Sigmoid colon (tissue), 7 donors: ENCODE measurements around the gene PPIA. TPM values are rescaled to one million over a fixed set of nuclear protein-coding genes. Genes with fewer than 3 reads are reported as not detected.

Experiments used
- DNase-seq: peaks from one replicate; pipeline ENCODE4 v3.0.0-alpha.2; 2019
- H3K27ac ChIP-seq, 4 donors: fragments of 200-600 bp; sonication (generic); one replicate each; pipeline ENCODE4 v1.5.1; 2016 to 2019; ENCODE audit warnings: mild to moderate bottlenecking in 1 of 4
- H3K27me3 ChIP-seq, 3 donors: fragments of 200-600 bp; sonication (generic); one replicate each; pipeline ENCODE4 v1.5.1; 2019; ENCODE audit warnings: mild to moderate bottlenecking in 1 of 3
- H3K36me3 ChIP-seq, 4 donors: fragments of 200-600 bp; sonication (generic); one replicate each; pipeline ENCODE4 v1.5.1; 2016 to 2019
- H3K4me1 ChIP-seq, 4 donors: fragments of 200-600 bp; sonication (generic); one replicate each; pipeline ENCODE4 v1.5.1; 2017 to 2019
- H3K4me3 ChIP-seq, 4 donors: fragments of 200-600 bp; sonication (generic); one replicate each; pipeline ENCODE4 v1.5.1; 2017 to 2019; ENCODE audit warnings: mild to moderate bottlenecking in 2 of 4, moderate library complexity in 1 of 4
- H3K9me3 ChIP-seq, 4 donors: fragments of 200-600 bp in 3 of 4; sonication (generic) in 3 of 4; one replicate each; pipeline versions ENCODE4 v1.5.1 to v1.6.1; 2013 to 2019
- CTCF ChIP-seq, 4 experiments: fragments of 450-650 bp in 3 of 4; fragments of 200-600 bp in 1 of 4; IDR thresholded peaks; one replicate each; pipeline ENCODE4 v1.5.1; 2016 to 2019; ENCODE audit warnings: antibody characterized with exemption in 4 of 4, mild to moderate bottlenecking in 3 of 4, moderate library complexity in 2 of 4
- EP300 ChIP-seq, 4 donors: sonication (generic); formaldehyde crosslinking; IDR thresholded peaks; one replicate each; pipeline ENCODE4 v1.6.1; 2017; ENCODE audit warnings: antibody characterized with exemption in 4 of 4
- POLR2A ChIP-seq, 2 donors: fragments of 450-650 bp; IDR thresholded peaks; one replicate each; pipeline ENCODE4 v1.6.1; 2016; ENCODE audit warnings: antibody characterized with exemption in 2 of 2, mild to moderate bottlenecking in 2 of 2, moderate library complexity in 2 of 2
- POLR2AphosphoS5 ChIP-seq, 4 donors: sonication (generic); formaldehyde crosslinking; IDR thresholded peaks; one replicate each; pipeline ENCODE4 v1.6.1; 2017; ENCODE audit warnings: antibody characterized with exemption in 4 of 4
- WGBS, 2 donors: extraction: QIAGEN DNeasy Blood & Tissue Kit; methylation state at CpG; one replicate each; pipeline ENCODE4 v1.1.7; 2013; 5-methylcytosine and 5-hydroxymethylcytosine counted together
- intact Hi-C: fragments of 100-400 bp; cut with DNase I; formaldehyde crosslinking; loops from one replicate; pipeline ENCODE4 v1.15.1; 2023
- polyA plus RNA-seq, 3 donors: library from polyadenylated mRNA; stranded (reverse); fragments of 200-250 nt; gene quantifications; one replicate each; pipeline ENCODE4 v1.2.3, GENCODE V29; 2013
- total RNA-seq, 4 donors: library from RNA; depleted of rRNA; stranded (reverse); fragments of >200 nt; gene quantifications; one replicate each; pipeline ENCODE4 v1.1.0, GENCODE V29; 2016
- donor health status: healthy with polysubstance abuse.
- donor health status: Bipolar disorder and iron deficiency.
- donor health status: healthy.

PPIA gene
- total RNA-seq, result 1,000 to 10,000 TPM; 1,033 to 1,396 (median 1,180) TPM
- 1,000 to 10,000 TPM; 3,100 to 3,915 (median 3,764) TPM for polyA plus RNA-seq

- Histone ChIP-seq H3K36me3 (peaks cover 18 to 29% (median 22%) of the 10 kb centered on the region in 4 donors), H3K4me1 (peaks cover 0 to 35% (median 26%) of the 10 kb centered on the region in 4 donors), H3K9me3 (no peaks in the 10 kb centered on the region), H3K4me3 (peak within 1 kb of the TSS; percentile 76 to 97 (median 95)), H3K27me3 (no peaks in the 10 kb centered on the region), H3K27ac (peak within 1 kb of the TSS; percentile 99 to 100 (median 100))
- DNase-seq, result peak; percentile 99
- TF ChIP-seq CTCF (IDR thresholded peaks at IDR 0.05) (no peak), POLR2AphosphoS5 (IDR thresholded peaks at IDR 0.05) (peak; percentile 90 to 92 (median 91)), EP300 (IDR thresholded peaks at IDR 0.05) (no peak), POLR2A (IDR thresholded peaks at IDR 0.05) (peak; percentile 65 to 90)
- intact Hi-C loops, result loop anchor here (1.0 to 5.0 kb wide), 5 partner anchors 48 to 214 kb away; partner anchors contain the start of genes OGDH, PURB, TMED4 and ZMIZ2
- 0 to 1% methylated on average over 99 of the region's 99 CpGs for WGBS, 2 donors
Observed at GRCh38 chr7:44796504-44797328, at the start of gene PPIA. TSS of gene PPIA (plus strand) at chr7:44796681. CDS start at chr7:44796725, 44 bp downstream.

GRCh38 chr7:44748045-44748947 lies 48.2 kb upstream of the PPIA start, which contains the start of gene ZMIZ2:
TSS of gene ZMIZ2 (plus strand) at chr7:44748847. CDS start at chr7:44756250, 7,403 bp downstream.
- Histone ChIP-seq H3K4me1 (peaks cover 0 to 32% (median 23%) of the 10 kb centered on the region in 4 donors), H3K9me3 (no peaks in the 10 kb centered on the region), H3K36me3 (no peaks in the 10 kb centered on the region), H3K27ac (peak within 1 kb of the TSS; percentile 94 to 97 (median 95)), H3K27me3 (no peaks in the 10 kb centered on the region), H3K4me3 (peak within 1 kb of the TSS; percentile 56 to 96 (median 78))
- intact Hi-C loops, result loop anchor here (1.0 to 5.0 kb wide), 6 partner anchors 48 to 546 kb away; partner anchors contain the start of genes OGDH, PPIA, PURB and TMED4
- WGBS, 2 donors, result 1 to 2% methylated on average over 92 of the region's 92 CpGs
- DNase-seq, result peak; percentile 97
- TF ChIP-seq POLR2AphosphoS5 (IDR thresholded peaks at IDR 0.05) (peak in 3 of 4 donors; percentile 67 to 84 (median 78)), EP300 (IDR thresholded peaks at IDR 0.05) (no peak), POLR2A (IDR thresholded peaks at IDR 0.05) (peak in 1 of 2 donors; percentile 13)

GRCh38 chr7:44748948-44749731 lies 47.3 kb upstream of the PPIA start:
- WGBS, 2 donors, result 0 to 1% methylated on average over 60 of the region's 60 CpGs
- TF ChIP-seq POLR2A (IDR thresholded peaks at IDR 0.05), result no peak
- TF ChIP-seq EP300 (IDR thresholded peaks at IDR 0.05), result no peak
- TF ChIP-seq CTCF (IDR thresholded peaks at IDR 0.05), result no peak
- TF ChIP-seq POLR2AphosphoS5 (IDR thresholded peaks at IDR 0.05), result no peak
- H3K4me1 ChIP-seq, result peaks cover 0 to 36% (median 23%) of the 10 kb centered on the region in 4 donors
- no peaks in the 10 kb centered on the region for H3K9me3 ChIP-seq
- no peak for DNase-seq
- H3K4me3 ChIP-seq, result peak overlapping the region; percentile 56 to 96 (median 78)
- no peaks in the 10 kb centered on the region for H3K36me3 ChIP-seq
- H3K27me3 ChIP-seq, result no peaks in the 10 kb centered on the region
- intact Hi-C loops, result loop anchor here (1.0 to 5.0 kb wide), 6 partner anchors 47 to 547 kb away; partner anchors contain the start of genes OGDH, PPIA, PURB and TMED4
- peak overlapping the region; percentile 94 to 97 (median 95) for H3K27ac ChIP-seq

- peak overlapping the region in 3 of 4 donors; percentile 94 to 97 (median 96) for H3K27ac ChIP-seq
- peak overlapping the region in 2 of 4 donors; percentile 94 to 96 for H3K4me3 ChIP-seq
- DNase-seq, result no peak
- peaks cover 0 to 45% (median 23%) of the 10 kb centered on the region in 4 donors for H3K4me1 ChIP-seq
- no peak for TF ChIP-seq POLR2AphosphoS5 (IDR thresholded peaks at IDR 0.05)
- TF ChIP-seq CTCF (IDR thresholded peaks at IDR 0.05), result no peak
- no peak for TF ChIP-seq EP300 (IDR thresholded peaks at IDR 0.05)
- TF ChIP-seq POLR2A (IDR thresholded peaks at IDR 0.05), result no peak
- no peaks in the 10 kb centered on the region for H3K36me3 ChIP-seq
- WGBS, 2 donors, result 69 to 84% methylated on average over 2 of the region's 2 CpGs
- H3K27me3 ChIP-seq, result no peaks in the 10 kb centered on the region
- no peaks in the 10 kb centered on the region for H3K9me3 ChIP-seq
- intact Hi-C loops, result loop anchor here (2.0 to 5.0 kb wide), 4 partner anchors 97 to 548 kb away; partner anchors contain the start of genes PURB, TMED4 and YKT6
Observed at GRCh38 chr7:44749992-44750391, 46.5 kb upstream of the PPIA start.
